HepG2 (cell line): ENCODE measurements around the gene ESPNL. TPM values are rescaled to one million over a fixed set of nuclear protein-coding genes. Genes with fewer than 3 reads are reported as not detected.
A peak's percentile ranks its signal among the peaks of the same experiment; 100 is the strongest.

ENCODE experiments used
- IRX3 ChIP-seq: sonication (generic); formaldehyde crosslinking; IDR thresholded peaks from 2 replicates; pipeline ENCODE4 v1.8.1; 2023; ENCODE audit warnings: mild to moderate bottlenecking, low read depth, missing genetic modification reagents, borderline replicate concordance
- NR1H2 ChIP-seq: sonication (generic); formaldehyde crosslinking; IDR thresholded peaks from 2 replicates; pipeline ENCODE4 v1.8.1; 2022; ENCODE audit warnings: low read depth, missing genetic modification reagents, borderline replicate concordance
- SMARCC2 ChIP-seq: fragments of 450-650 bp; IDR thresholded peaks from 2 replicates; pipeline ENCODE4 v1.6.1; 2017; ENCODE audit warnings: antibody characterized with exemption, mild to moderate bottlenecking
- SMARCE1 ChIP-seq: fragments of 450-650 bp; IDR thresholded peaks from 2 replicates; pipeline ENCODE4 v1.6.1; 2017; ENCODE audit warnings: borderline replicate concordance
- SP5 ChIP-seq: IDR thresholded peaks from 2 replicates; pipeline ENCODE4 v1.6.1; 2016; ENCODE audit warnings: low read depth, borderline replicate concordance
- SYNCRIP ChIP-seq: fragments of 200-400 bp; formaldehyde crosslinking; IDR thresholded peaks from 2 replicates; pipeline ENCODE4 v1.6.1; 2018; ENCODE audit warnings: mild to moderate bottlenecking, low read depth, low read length; ENCODE audit not compliant: insufficient read depth
- TOPORS ChIP-seq: sonication (generic); formaldehyde crosslinking; IDR thresholded peaks from 2 replicates; pipeline ENCODE4 v1.8.0; 2023; ENCODE audit warnings: mild to moderate bottlenecking, missing genetic modification reagents
- ZBTB38 ChIP-seq: sonication (generic); formaldehyde crosslinking; IDR thresholded peaks from 2 replicates; pipeline ENCODE4 v1.5.1; 2020; ENCODE audit warnings: mild to moderate bottlenecking, missing genetic modification reagents
- ZNF136 ChIP-seq: sonication (generic); formaldehyde crosslinking; IDR thresholded peaks from 2 replicates; pipeline ENCODE4 v1.8.1; 2022; ENCODE audit warnings: low read depth, mild to moderate bottlenecking, moderate library complexity, missing genetic modification reagents
- ZNF331 ChIP-seq: sonication (generic); formaldehyde crosslinking; IDR thresholded peaks from 2 replicates; pipeline ENCODE4 v1.4.0; 2020; ENCODE audit warnings: missing genetic modification reagents
- ZNF570 ChIP-seq: sonication (generic); formaldehyde crosslinking; IDR thresholded peaks from 2 replicates; pipeline ENCODE4 v1.4.0; 2020; ENCODE audit warnings: mild to moderate bottlenecking, missing genetic modification reagents, borderline replicate concordance
- ZNF619 ChIP-seq: sonication (generic); formaldehyde crosslinking; IDR thresholded peaks from 2 replicates; pipeline ENCODE4 v1.4.0; 2020; ENCODE audit warnings: mild to moderate bottlenecking, missing genetic modification reagents
- polyA plus RNA-seq, 8 experiments: library from polyadenylated mRNA; depleted of rRNA in 3 of 8; stranded (reverse) in 7 of 8; unstranded in 1 of 8; fragments of >200 nt; fragmentation: Illumina TruSeq in 4 of 8; extraction: Trizol in 4 of 8; gene quantifications; 2 replicates each; pipeline versions ENCODE4 v1.2.1 to v1.2.3, GENCODE V29; 2011 to 2016; ENCODE audit warnings: low read depth in 4 of 8, missing spikeins in 1 of 8, mixed read lengths in 1 of 8; ENCODE audit not compliant: insufficient read depth in 1 of 8
- total RNA-seq, 5 experiments: library from RNA; depleted of rRNA; stranded (reverse); fragments of >200 nt; fragmentation: Illumina TruSeq; extraction: Trizol; gene quantifications; 2 replicates each; pipeline ENCODE4 v1.2.3, GENCODE V29; 2016; ENCODE audit warnings: low read depth in 1 of 5
- TF ChIP-seq, protein P1 (sequence below): sonication (generic); formaldehyde crosslinking; IDR thresholded peaks from 2 replicates; pipeline ENCODE4 v1.5.1; 2020; ENCODE audit warnings: missing genetic modification reagents, mild to moderate bottlenecking, borderline replicate concordance
- TF ChIP-seq, protein P2 (sequence below): sonication (generic); formaldehyde crosslinking; IDR thresholded peaks from 2 replicates; pipeline ENCODE4 v1.5.1; 2020; ENCODE audit warnings: mild to moderate bottlenecking, missing genetic modification reagents, borderline replicate concordance
- TF ChIP-seq, protein P3 (sequence below): sonication (generic); formaldehyde crosslinking; IDR thresholded peaks from 2 replicates; pipeline ENCODE4 v1.4.0; 2020; ENCODE audit warnings: low read depth, missing genetic modification reagents
- TF ChIP-seq, protein P4 (sequence below): IDR thresholded peaks from 2 replicates; pipeline ENCODE4 v1.6.1; 2016; ENCODE audit warnings: mild to moderate bottlenecking, missing biosample characterization, missing genetic modification reagents

ESPNL gene
- total and polyA plus RNA-seq, 2 of the 13 experiments (the other 11 are each of a cell fraction or from before 2014, with no cell fraction given) = 0.45 to 0.80 TPM

DNA sequence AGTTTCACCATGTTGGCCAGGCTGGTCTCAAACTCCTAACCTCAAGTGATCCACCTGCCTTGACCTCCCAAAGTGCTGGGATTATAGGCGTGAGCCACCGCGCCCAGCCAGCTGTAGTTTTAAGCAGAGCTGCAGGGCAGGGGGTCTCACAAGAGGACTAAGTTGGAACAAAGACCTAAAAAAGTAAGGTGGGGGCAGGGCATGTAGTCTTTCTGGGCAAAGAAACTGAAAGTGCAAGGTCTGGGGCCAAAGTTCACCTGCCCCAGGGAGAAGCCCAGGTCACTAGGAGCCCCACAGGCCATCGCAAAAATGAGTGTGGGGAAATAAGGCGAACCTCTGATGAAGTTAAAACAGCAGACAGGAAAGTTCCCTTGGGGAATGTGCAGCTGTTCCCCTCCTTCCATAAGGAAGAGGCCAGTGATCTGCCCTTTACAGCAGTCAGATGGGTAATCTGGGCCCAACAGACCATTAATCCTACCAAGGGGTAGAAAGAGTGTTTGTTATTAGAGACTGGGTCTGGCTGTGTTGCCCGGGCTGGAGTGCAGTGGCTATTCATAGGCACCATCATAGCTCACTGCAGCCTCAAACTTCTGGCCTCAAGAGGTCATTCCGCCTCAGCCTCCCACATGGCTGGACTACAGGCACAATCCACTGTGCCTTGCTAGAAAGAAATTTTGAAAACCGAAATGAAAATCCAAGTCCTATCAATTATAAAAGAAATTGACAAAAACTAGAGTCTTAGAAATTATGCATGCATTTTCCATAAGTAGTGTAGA lies 36.5 kb upstream of the ESPNL start (continued):
- TF ChIP-seq, protein P1, sequence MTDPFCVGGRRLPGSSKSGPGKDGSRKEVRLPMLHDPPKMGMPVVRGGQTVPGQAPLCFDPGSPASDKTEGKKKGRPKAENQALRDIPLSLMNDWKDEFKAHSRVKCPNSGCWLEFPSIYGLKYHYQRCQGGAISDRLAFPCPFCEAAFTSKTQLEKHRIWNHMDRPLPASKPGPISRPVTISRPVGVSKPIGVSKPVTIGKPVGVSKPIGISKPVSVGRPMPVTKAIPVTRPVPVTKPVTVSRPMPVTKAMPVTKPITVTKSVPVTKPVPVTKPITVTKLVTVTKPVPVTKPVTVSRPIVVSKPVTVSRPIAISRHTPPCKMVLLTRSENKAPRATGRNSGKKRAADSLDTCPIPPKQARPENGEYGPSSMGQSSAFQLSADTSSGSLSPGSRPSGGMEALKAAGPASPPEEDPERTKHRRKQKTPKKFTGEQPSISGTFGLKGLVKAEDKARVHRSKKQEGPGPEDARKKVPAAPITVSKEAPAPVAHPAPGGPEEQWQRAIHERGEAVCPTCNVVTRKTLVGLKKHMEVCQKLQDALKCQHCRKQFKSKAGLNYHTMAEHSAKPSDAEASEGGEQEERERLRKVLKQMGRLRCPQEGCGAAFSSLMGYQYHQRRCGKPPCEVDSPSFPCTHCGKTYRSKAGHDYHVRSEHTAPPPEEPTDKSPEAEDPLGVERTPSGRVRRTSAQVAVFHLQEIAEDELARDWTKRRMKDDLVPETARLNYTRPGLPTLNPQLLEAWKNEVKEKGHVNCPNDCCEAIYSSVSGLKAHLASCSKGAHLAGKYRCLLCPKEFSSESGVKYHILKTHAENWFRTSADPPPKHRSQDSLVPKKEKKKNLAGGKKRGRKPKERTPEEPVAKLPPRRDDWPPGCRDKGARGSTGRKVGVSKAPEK (CRISPR knock-in tag) = no peak
- TF ChIP-seq ZNF136 (CRISPR knock-in tag) (no peak), SP5 (CRISPR knock-in tag) (0 out of 2 replicates have a peak, but pooled peaks have one; percentile 17), IRX3 (no peak), ZBTB38 (CRISPR knock-in tag) (0 out of 2 replicates have a peak, but pooled peaks have one; percentile 16), TOPORS (CRISPR knock-in tag) (no peak), ZNF331 (CRISPR knock-in tag) (peak; percentile 34; the same call in 1 of the 2 replicates), SMARCE1 (no peak), NR1H2 (CRISPR knock-in tag) (no peak), SMARCC2 (no peak), ZNF570 (CRISPR knock-in tag) (no peak), SYNCRIP (no peak), ZNF619 (0 out of 2 replicates have a peak, but pooled peaks have one; percentile 58)
- TF ChIP-seq, protein P2, sequence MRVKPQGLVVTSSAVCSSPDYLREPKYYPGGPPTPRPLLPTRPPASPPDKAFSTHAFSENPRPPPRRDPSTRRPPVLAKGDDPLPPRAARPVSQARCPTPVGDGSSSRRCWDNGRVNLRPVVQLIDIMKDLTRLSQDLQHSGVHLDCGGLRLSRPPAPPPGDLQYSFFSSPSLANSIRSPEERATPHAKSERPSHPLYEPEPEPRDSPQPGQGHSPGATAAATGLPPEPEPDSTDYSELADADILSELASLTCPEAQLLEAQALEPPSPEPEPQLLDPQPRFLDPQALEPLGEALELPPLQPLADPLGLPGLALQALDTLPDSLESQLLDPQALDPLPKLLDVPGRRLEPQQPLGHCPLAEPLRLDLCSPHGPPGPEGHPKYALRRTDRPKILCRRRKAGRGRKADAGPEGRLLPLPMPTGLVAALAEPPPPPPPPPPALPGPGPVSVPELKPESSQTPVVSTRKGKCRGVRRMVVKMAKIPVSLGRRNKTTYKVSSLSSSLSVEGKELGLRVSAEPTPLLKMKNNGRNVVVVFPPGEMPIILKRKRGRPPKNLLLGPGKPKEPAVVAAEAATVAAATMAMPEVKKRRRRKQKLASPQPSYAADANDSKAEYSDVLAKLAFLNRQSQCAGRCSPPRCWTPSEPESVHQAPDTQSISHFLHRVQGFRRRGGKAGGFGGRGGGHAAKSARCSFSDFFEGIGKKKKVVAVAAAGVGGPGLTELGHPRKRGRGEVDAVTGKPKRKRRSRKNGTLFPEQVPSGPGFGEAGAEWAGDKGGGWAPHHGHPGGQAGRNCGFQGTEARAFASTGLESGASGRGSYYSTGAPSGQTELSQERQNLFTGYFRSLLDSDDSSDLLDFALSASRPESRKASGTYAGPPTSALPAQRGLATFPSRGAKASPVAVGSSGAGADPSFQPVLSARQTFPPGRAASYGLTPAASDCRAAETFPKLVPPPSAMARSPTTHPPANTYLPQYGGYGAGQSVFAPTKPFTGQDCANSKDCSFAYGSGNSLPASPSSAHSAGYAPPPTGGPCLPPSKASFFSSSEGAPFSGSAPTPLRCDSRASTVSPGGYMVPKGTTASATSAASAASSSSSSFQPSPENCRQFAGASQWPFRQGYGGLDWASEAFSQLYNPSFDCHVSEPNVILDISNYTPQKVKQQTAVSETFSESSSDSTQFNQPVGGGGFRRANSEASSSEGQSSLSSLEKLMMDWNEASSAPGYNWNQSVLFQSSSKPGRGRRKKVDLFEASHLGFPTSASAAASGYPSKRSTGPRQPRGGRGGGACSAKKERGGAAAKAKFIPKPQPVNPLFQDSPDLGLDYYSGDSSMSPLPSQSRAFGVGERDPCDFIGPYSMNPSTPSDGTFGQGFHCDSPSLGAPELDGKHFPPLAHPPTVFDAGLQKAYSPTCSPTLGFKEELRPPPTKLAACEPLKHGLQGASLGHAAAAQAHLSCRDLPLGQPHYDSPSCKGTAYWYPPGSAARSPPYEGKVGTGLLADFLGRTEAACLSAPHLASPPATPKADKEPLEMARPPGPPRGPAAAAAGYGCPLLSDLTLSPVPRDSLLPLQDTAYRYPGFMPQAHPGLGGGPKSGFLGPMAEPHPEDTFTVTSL (CRISPR knock-in tag) = no peak
- TF ChIP-seq, protein P3, sequence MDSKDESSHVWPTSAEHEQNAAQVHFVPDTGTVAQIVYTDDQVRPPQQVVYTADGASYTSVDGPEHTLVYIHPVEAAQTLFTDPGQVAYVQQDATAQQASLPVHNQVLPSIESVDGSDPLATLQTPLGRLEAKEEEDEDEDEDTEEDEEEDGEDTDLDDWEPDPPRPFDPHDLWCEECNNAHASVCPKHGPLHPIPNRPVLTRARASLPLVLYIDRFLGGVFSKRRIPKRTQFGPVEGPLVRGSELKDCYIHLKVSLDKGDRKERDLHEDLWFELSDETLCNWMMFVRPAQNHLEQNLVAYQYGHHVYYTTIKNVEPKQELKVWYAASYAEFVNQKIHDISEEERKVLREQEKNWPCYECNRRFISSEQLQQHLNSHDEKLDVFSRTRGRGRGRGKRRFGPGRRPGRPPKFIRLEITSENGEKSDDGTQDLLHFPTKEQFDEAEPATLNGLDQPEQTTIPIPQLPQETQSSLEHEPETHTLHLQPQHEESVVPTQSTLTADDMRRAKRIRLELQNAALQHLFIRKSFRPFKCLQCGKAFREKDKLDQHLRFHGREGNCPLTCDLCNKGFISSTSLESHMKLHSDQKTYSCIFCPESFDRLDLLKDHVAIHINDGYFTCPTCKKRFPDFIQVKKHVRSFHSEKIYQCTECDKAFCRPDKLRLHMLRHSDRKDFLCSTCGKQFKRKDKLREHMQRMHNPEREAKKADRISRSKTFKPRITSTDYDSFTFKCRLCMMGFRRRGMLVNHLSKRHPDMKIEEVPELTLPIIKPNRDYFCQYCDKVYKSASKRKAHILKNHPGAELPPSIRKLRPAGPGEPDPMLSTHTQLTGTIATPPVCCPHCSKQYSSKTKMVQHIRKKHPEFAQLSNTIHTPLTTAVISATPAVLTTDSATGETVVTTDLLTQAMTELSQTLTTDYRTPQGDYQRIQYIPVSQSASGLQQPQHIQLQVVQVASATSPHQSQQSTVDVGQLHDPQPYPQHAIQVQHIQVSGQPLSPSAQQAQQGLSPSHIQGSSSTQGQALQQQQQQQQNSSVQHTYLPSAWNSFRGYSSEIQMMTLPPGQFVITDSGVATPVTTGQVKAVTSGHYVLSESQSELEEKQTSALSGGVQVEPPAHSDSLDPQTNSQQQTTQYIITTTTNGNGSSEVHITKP (CRISPR knock-in tag) = no peak
- TF ChIP-seq, protein P4, sequence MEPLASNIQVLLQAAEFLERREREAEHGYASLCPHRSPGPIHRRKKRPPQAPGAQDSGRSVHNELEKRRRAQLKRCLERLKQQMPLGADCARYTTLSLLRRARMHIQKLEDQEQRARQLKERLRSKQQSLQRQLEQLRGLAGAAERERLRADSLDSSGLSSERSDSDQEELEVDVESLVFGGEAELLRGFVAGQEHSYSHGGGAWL (CRISPR knock-in tag) = no peak
